DND-41 (cell line): ENCODE results near the gene EYA2.

Experiments used
- CTCF ChIP-seq: IDR thresholded peaks from 2 replicates; pipeline ENCODE4 v1.5.1; 2012; ENCODE audit warnings: borderline replicate concordance, low read length, moderate library complexity, mild to moderate bottlenecking; ENCODE audit not compliant: poor library complexity, severe bottlenecking; ENCODE audit errors: extremely low read depth
- EZH2 ChIP-seq: IDR thresholded peaks from 3 replicates; pipeline ENCODE4 v1.6.1; 2012; ENCODE audit warnings: borderline replicate concordance, low read depth, mild to moderate bottlenecking, moderate library complexity, low read length, inconsistent platforms; ENCODE audit not compliant: severe bottlenecking

- no peak for TF ChIP-seq CTCF
- no peak for TF ChIP-seq EZH2
These were observed 261.9 kb downstream of the EYA2 start for GRCh38 chr20:47156301-47157137.
